ENCODE measurements around the gene ZC3H12C.

DNA sequence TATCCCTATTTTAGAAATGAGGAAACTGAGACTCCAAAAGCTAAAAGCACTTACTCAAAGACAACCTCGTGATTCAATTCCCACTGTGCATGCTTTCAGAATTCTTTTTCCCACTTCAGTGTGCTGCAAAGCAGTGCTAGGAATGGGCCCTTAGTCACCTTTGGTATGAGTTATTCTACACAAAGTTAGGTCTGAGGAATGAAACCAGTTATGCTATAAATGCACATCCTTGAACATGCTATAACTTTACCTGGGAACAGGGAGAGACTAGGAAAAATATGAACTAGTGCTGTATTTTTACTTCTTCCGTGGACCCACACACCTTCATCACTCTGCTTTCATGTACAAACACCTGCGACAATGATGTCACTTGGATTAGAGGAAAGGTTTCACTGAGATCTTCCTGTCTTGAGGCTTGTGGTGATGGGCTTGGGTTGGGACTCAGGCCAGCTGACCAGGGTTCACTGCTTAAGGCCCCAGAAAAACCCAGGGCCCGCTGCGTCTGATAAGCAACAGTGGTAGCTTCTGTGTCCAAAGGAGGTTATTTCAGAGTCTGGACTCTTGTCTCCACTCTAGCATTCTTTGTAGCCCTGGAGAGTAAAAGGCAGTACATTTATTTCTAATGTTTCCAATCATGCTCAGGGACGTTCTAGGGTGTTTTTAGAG, 81.6 kb downstream of the ZC3H12C start:
- TF ChIP-seq, protein P1, sequence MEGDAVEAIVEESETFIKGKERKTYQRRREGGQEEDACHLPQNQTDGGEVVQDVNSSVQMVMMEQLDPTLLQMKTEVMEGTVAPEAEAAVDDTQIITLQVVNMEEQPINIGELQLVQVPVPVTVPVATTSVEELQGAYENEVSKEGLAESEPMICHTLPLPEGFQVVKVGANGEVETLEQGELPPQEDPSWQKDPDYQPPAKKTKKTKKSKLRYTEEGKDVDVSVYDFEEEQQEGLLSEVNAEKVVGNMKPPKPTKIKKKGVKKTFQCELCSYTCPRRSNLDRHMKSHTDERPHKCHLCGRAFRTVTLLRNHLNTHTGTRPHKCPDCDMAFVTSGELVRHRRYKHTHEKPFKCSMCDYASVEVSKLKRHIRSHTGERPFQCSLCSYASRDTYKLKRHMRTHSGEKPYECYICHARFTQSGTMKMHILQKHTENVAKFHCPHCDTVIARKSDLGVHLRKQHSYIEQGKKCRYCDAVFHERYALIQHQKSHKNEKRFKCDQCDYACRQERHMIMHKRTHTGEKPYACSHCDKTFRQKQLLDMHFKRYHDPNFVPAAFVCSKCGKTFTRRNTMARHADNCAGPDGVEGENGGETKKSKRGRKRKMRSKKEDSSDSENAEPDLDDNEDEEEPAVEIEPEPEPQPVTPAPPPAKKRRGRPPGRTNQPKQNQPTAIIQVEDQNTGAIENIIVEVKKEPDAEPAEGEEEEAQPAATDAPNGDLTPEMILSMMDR (IDR thresholded peaks at IDR 0.05) = no peak
- TF ChIP-seq POLR2A (IDR thresholded peaks at IDR 0.05) = no peak
